Mesendoderm (in vitro differentiated cells): ENCODE results near the gene RABGAP1L.
"Not testable (repeated sequence)": the region's sequence is repeated elsewhere in the genome, so short reads cannot be mapped to it uniquely, and the experiment has no call there.

Experiments used
- DNase-seq: peaks from one replicate; pipeline ENCODE4 v3.0.0; 2013
- H2AK5ac ChIP-seq: 2 replicates; pipeline ENCODE4 v1.6.1; 2013; ENCODE audit warnings: low read length, inconsistent platforms
- H2BK120ac ChIP-seq: 2 replicates; pipeline ENCODE4 v1.6.1; 2013; ENCODE audit warnings: low read depth, mild to moderate bottlenecking, low read length, moderate library complexity, mixed read lengths
- H2BK15ac ChIP-seq: replicated peaks from 2 replicates; pipeline ENCODE4 v1.6.1; 2013; ENCODE audit warnings: low read depth, mild to moderate bottlenecking, moderate library complexity
- H2BK5ac ChIP-seq: 2 replicates; pipeline ENCODE4 v1.6.1; 2013; ENCODE audit warnings: low read length, inconsistent platforms
- H3K18ac ChIP-seq: 2 replicates; pipeline ENCODE4 v1.6.1; 2013; ENCODE audit warnings: mild to moderate bottlenecking, low read length, mixed read lengths
- H3K23ac ChIP-seq: one replicate; pipeline ENCODE4 v1.6.1; 2013; ENCODE audit warnings: low read length
- H3K27ac ChIP-seq: 2 replicates; pipeline ENCODE4 v1.5.1; 2013; ENCODE audit warnings: low read depth, mild to moderate bottlenecking, inconsistent platforms, low read length, moderate library complexity
- H3K27me3 ChIP-seq: 2 replicates; pipeline ENCODE4 v1.6.1; 2013; ENCODE audit warnings: low read length, control low read depth, mild to moderate bottlenecking, inconsistent platforms; ENCODE audit not compliant: insufficient read depth, poor library complexity
- H3K36me3 ChIP-seq: 2 replicates; pipeline ENCODE4 v1.6.1; 2013; ENCODE audit warnings: low read length, inconsistent platforms; ENCODE audit not compliant: control insufficient read depth, insufficient read depth
- H3K4ac ChIP-seq: one replicate; pipeline ENCODE4 v1.6.1; 2013; ENCODE audit warnings: low read depth, mild to moderate bottlenecking, low read length, moderate library complexity
- H3K4me1 ChIP-seq: 2 replicates; pipeline ENCODE4 v1.6.1; 2013; ENCODE audit warnings: low read depth, low read length, inconsistent platforms; ENCODE audit not compliant: control insufficient read depth
- H3K4me2 ChIP-seq: 2 replicates; pipeline ENCODE4 v1.6.1; 2013; ENCODE audit warnings: low read length
- H3K4me3 ChIP-seq: 2 replicates; pipeline ENCODE4 v1.5.1; 2013; ENCODE audit warnings: mild to moderate bottlenecking, low read length
- H3K56ac ChIP-seq: one replicate; pipeline ENCODE4 v1.6.1; 2013; ENCODE audit warnings: low read length
- H3K79me1 ChIP-seq: 2 replicates; pipeline ENCODE4 v1.6.1; 2013; ENCODE audit warnings: low read length, inconsistent platforms
- H3K79me2 ChIP-seq: 2 replicates; pipeline ENCODE4 v1.6.1; 2013; ENCODE audit warnings: mild to moderate bottlenecking, low read length; ENCODE audit not compliant: control insufficient read depth, insufficient read depth
- H3K9ac ChIP-seq: 2 replicates; pipeline ENCODE4 v1.6.1; 2013; ENCODE audit warnings: low read length, inconsistent platforms
- H4K5ac ChIP-seq: one replicate; pipeline ENCODE4 v1.6.1; 2013; ENCODE audit warnings: low read length
- H4K8ac ChIP-seq: one replicate; pipeline ENCODE4 v1.6.1; 2013; ENCODE audit warnings: low read depth, mild to moderate bottlenecking, control low read depth, low read length, moderate library complexity
- WGBS: extraction: QIAGEN DNeasy Blood & Tissue Kit; methylation state at CpG from one replicate; pipeline ENCODE4 v1.1.7; 2013; ENCODE audit warnings: low lambda C conversion rate, missing lambda C conversion rate; ENCODE audit not compliant: insufficient coverage; ENCODE audit errors: extremely low coverage; 5-methylcytosine and 5-hydroxymethylcytosine counted together

RABGAP1L gene

GRCh38 chr1:174134003-174134659, 25.2 kb upstream of the RABGAP1L start:
- WGBS: 100% methylated on average over 1 of the region's 3 CpGs
- Histone ChIP-seq H3K79me1 (no peaks in the 10 kb centered on the region), H3K27ac (no peak overlapping the region), H4K8ac (no peak overlapping the region), H2AK5ac (no peak overlapping the region), H2BK5ac (no peak overlapping the region), H3K4me3 (no peak overlapping the region), H2BK120ac (no peak overlapping the region), H3K18ac (no peak overlapping the region), H3K27me3 (no peaks in the 10 kb centered on the region), H3K23ac (no peak overlapping the region), H3K36me3 (no peaks in the 10 kb centered on the region), H3K56ac (no peak overlapping the region), H2BK15ac (no peak overlapping the region), H3K4me2 (no peak overlapping the region), H3K4me1 (no peaks in the 10 kb centered on the region), H3K79me2 (no peaks in the 10 kb centered on the region), H4K5ac (no peak overlapping the region), H3K9ac (no peak overlapping the region), H3K4ac (no peak overlapping the region)
- no peak for DNase-seq

- Histone ChIP-seq H3K27ac (no peak overlapping the region), H3K79me2 (no peaks in the 10 kb centered on the region), H3K27me3 (no peaks in the 10 kb centered on the region), H2BK5ac (no peak overlapping the region), H2AK5ac (no peak overlapping the region), H2BK120ac (no peak overlapping the region), H3K4me3 (no peak overlapping the region), H4K5ac (no peak overlapping the region), H4K8ac (no peak overlapping the region), H2BK15ac (no peak overlapping the region), H3K9ac (no peak overlapping the region), H3K4me1 (no peaks in the 10 kb centered on the region), H3K56ac (no peak overlapping the region), H3K18ac (no peak overlapping the region), H3K4me2 (no peak overlapping the region), H3K36me3 (no peaks in the 10 kb centered on the region), H3K23ac (no peak overlapping the region), H3K79me1 (no peaks in the 10 kb centered on the region), H3K4ac (no peak overlapping the region)
- WGBS: no CpG with 5 or more reads among the region's 2 CpGs
- DNase-seq: no peak
These were observed 24.1 kb upstream of the RABGAP1L start for GRCh38 chr1:174135211-174135610.

- H3K23ac ChIP-seq: no peak overlapping the region
- H3K56ac ChIP-seq: no peak overlapping the region
- no peak overlapping the region for H3K27ac ChIP-seq
- H3K4me3 ChIP-seq: no peak overlapping the region
- DNase-seq: no peak
- no peaks in the 10 kb centered on the region for H3K79me2 ChIP-seq
- no peak overlapping the region for H3K4me2 ChIP-seq
- no peak overlapping the region for H3K18ac ChIP-seq
- no peaks in the 10 kb centered on the region for H3K79me1 ChIP-seq
- H2AK5ac ChIP-seq: no peak overlapping the region
- H2BK15ac ChIP-seq: no peak overlapping the region
- no peak overlapping the region for H3K4ac ChIP-seq
- H4K5ac ChIP-seq: no peak overlapping the region
- no peaks in the 10 kb centered on the region for H3K4me1 ChIP-seq
- no peaks in the 10 kb centered on the region for H3K27me3 ChIP-seq
- H4K8ac ChIP-seq: no peak overlapping the region
- WGBS: no CpG with 5 or more reads among the region's 1 CpG
- no peaks in the 10 kb centered on the region for H3K36me3 ChIP-seq
- no peak overlapping the region for H3K9ac ChIP-seq
- no peak overlapping the region for H2BK120ac ChIP-seq
- no peak overlapping the region for H2BK5ac ChIP-seq
These were observed 22.6 kb upstream of the RABGAP1L start for GRCh38 chr1:174136714-174137113.

- no peak overlapping the region for H2BK120ac ChIP-seq
- no peak overlapping the region for H2BK15ac ChIP-seq
- H4K8ac ChIP-seq: no peak overlapping the region
- H3K27me3 ChIP-seq: no peaks in the 10 kb centered on the region
- no peak overlapping the region for H3K9ac ChIP-seq
- no peak overlapping the region for H2BK5ac ChIP-seq
- no peak for DNase-seq
- H3K27ac ChIP-seq: no peak overlapping the region
- no peaks in the 10 kb centered on the region for H3K4me1 ChIP-seq
- no peak overlapping the region for H3K4me2 ChIP-seq
- no CpG with 5 or more reads among the region's 5 CpGs for WGBS
- no peak overlapping the region for H3K23ac ChIP-seq
- no peak overlapping the region for H3K56ac ChIP-seq
- H3K4me3 ChIP-seq: no peak overlapping the region
- no peaks in the 10 kb centered on the region for H3K79me2 ChIP-seq
- no peaks in the 10 kb centered on the region for H3K79me1 ChIP-seq
- H3K4ac ChIP-seq: no peak overlapping the region
- no peak overlapping the region for H2AK5ac ChIP-seq
- H4K5ac ChIP-seq: no peak overlapping the region
- no peak overlapping the region for H3K18ac ChIP-seq
- no peaks in the 10 kb centered on the region for H3K36me3 ChIP-seq
These were observed 16.5 kb upstream of the RABGAP1L start for GRCh38 chr1:174142836-174143235.

- not testable (repeated sequence) for H3K79me1 ChIP-seq, H3K4me3 ChIP-seq, H3K18ac ChIP-seq, H3K27me3 ChIP-seq, H4K8ac ChIP-seq, H2BK5ac ChIP-seq, H2BK120ac ChIP-seq, H3K23ac ChIP-seq, H3K4ac ChIP-seq, H3K56ac ChIP-seq, H3K4me2 ChIP-seq, H3K4me1 ChIP-seq, H2BK15ac ChIP-seq, H3K9ac ChIP-seq, H4K5ac ChIP-seq, DNase-seq, H3K36me3 ChIP-seq, H3K27ac ChIP-seq, H2AK5ac ChIP-seq, H3K79me2 ChIP-seq
- WGBS: no CpG with 5 or more reads among the region's 12 CpGs
These were observed 15.5 kb upstream of the RABGAP1L start for GRCh38 chr1:174143727-174144396.

GRCh38 chr1:174144397-174144783, 14.9 kb upstream of the RABGAP1L start:
- not testable (repeated sequence) for H2BK15ac ChIP-seq, H2BK120ac ChIP-seq, H3K4me1 ChIP-seq, H3K18ac ChIP-seq, H3K9ac ChIP-seq, DNase-seq, H3K79me1 ChIP-seq, H2BK5ac ChIP-seq, H3K27me3 ChIP-seq, H3K4ac ChIP-seq, H3K27ac ChIP-seq, H3K4me2 ChIP-seq, H4K5ac ChIP-seq, H3K4me3 ChIP-seq, H3K79me2 ChIP-seq, H3K36me3 ChIP-seq, H2AK5ac ChIP-seq, H3K56ac ChIP-seq, H4K8ac ChIP-seq, H3K23ac ChIP-seq
- no CpG with 5 or more reads among the region's 3 CpGs for WGBS
